GM19455 (cell line): ENCODE results near the gene SIK1.
"Not testable (repeated sequence)": the region's sequence is repeated elsewhere in the genome, so short reads cannot be mapped to it uniquely, and the experiment has no call there.

Experiments used
- ATAC-seq: cut with Tn5 transposase; IDR thresholded peaks from one replicate; pipeline ENCODE4 v1.9.1; 2021; ENCODE audit not compliant: unreplicated experiment

The SIK1 gene

DNA sequence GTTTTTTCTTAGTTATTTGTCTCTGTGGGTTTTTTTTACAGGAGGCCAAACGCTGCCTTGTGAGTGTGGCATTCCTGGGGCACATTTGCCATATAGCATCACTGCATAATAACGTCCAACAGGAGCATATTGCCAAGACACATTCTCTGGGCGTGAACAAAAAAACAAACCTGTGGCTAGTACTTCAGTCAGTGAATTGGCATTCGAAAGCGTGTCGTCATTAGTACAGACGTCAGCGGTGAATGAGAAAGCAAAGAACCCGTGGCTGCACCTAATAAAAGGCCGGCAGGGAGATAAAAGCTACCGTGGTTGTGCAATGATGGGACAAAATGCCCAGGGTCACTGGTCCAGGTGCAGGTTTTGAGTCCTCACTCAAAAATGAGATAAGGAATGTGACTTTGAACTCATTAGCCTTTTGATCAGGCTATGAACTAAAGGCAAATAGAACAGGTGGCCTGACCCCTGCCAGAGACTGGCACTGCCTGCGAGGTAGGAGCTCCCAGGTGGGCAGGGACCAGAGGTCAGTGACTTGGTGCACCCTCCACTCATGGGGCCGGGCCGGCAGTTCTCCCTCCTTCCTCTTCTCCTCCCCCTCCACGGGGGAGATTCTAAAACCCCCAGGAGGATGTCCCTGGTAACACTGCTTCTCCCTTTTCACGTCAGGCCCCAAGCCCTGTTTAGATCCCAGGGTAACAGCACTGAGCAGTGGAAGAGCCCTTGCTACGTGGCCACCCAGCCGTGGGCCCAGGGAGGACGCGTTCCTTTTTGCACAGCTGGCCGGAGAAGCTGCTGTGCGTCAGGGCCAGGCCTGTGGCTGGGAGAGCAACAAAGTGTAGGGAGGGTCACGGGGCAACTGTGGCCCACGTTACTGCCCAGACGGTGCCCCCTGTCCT, 14.2 kb upstream of the SIK1 start:
- not testable (repeated sequence) for ATAC-seq

DNA sequence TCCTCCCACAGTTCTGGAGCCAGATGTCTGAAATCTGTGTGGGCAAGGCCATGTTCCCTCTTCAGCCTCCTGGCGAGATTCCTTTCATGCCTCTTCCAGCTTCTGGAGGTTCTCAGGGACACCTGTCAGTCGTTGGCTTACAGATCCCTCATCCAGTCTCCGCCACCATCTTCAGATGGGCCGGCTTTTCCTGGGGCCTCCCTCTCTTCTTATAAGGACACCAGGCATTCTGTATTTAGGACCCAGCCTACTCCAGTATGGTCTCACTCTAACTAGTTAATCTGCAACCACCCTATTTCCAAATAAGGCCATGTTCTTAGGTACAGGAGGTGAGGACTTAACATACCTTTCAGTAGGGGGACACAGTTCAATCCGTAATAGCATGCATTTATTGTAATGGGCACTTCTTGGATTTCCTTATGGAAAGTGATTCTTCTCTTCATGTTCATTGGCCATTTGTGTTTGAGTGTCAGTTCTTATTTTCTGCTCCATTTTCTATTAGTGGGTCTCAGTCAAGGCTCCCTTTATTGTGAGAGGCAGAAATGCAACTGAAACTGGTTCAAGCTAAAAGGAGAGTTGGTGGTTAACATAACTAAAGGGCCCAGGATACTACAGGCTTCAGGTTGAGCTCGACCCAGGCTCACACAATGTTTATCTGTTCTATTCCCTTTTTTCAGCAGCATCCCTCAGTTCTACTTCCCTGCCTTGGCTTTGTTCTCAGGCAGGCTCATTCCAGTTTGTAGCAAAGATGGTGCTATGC, 12.6 kb upstream of the SIK1 start:
- ATAC-seq, result not testable (repeated sequence)

GRCh38 chr21:43436272-43436671, 9.3 kb upstream of the SIK1 start:
- not testable (repeated sequence) for ATAC-seq

DNA sequence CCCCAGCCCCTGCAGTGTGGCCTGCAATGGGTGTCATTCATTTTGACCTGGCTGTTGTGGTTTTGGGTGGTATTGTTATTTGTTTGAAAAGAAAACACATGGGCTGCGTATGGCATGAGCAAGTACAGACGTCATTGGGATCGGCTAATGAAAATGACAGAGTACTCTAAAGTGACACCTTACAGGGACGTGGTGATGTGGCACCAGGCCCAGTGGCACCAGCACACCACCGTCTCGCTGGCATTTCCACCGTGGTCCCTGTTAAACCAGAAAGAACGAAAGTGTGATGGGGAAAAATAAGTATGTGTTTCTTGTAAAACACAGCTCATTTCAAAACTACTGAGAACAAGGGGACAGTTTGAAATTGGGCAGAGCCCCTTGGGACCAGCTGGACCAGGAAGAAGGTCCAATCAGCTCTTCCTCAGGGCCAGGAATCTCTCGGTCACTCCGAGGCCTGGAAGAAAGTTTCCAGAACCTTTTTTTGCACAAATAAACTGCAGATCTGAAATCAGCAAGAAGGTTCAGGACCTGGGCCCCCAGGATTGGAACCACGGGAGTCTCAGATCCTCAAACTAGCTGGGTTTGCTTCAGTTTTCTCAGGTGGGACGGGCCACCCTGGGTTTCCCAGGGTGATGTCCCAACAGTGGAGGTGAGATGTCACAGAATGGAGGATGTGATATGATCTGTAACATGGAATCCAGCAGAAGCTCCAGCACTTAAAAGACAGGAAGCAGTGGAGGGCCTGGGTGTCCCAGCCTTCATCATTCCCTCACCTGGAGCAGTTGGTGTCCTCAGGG, 6.6 kb upstream of the SIK1 start:
- not testable (repeated sequence) for ATAC-seq

- ATAC-seq, result not testable (repeated sequence)
Observed at GRCh38 chr21:43430830-43431416, 4.0 kb upstream of the SIK1 start.

DNA sequence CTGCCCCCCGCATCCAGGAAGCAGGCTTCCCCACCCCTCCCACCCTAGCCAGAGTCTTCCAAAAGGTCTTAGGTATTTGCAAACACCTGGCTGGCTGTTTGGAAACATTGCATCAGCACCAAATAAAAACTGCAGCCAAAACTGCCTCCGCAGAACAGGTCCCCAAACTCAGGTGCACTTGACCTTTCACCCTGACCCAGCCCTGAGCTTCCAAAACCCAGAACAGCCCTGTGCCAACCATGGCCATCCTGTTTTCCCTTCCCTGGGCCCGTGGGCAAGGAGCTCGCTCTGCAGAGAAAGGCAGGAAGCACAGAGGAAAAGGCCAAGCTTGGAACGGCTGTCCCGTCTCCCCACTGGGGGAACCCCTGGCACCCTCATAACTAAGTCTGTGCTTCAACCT, 2.0 kb upstream of the SIK1 start:
- ATAC-seq, result not testable (repeated sequence)

GRCh38 chr21:43427242-43427559, 270 bp upstream of the SIK1 start:
- ATAC-seq, result peak; percentile 85

- not testable (repeated sequence) for ATAC-seq
Observed at GRCh38 chr21:43426004-43426403, 927 bp downstream of the SIK1 start.

GRCh38 chr21:43419475-43419874, 7.5 kb downstream of the SIK1 start:
- ATAC-seq, result not testable (repeated sequence)

GRCh38 chr21:43414576-43414975, 12.4 kb downstream of the SIK1 start:
- not testable (repeated sequence) for ATAC-seq

DNA sequence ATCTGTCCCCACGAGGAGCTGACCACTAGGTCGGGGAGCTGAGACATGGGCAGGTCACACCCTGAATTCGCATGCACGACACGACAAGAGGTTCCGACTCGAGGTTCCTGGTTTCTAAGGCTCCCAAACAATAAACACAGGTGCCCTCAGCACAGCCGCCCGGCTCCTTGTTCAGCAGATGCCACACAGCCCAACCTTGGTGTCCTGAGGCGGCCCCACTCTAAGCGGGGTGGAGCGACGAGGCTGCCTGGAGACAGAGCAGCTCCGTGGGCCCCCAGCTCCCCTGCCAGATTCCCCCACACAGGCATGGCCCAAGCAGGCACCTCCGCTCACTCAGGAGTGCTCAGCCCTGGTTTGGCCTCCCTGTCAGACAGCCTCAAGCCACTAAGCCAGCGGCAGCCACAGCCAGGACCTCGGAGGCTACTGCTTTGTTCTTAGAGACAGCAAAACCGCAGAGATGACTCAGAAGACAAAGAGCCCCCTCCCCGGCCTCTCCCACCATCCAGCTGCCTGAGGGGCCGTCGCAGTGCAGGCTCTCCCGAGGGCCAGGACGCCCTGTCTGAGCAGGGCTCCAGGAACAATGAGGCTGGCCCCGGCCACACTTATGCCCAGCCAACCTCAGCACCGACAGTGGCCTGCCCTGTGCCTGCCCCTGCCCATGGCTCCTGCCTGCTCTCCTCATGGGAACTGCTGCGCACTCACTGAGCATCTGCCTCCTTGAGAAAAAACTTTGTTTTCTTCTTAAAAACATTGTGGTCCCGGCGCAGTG, 14.7 kb downstream of the SIK1 start:
- not testable (repeated sequence) for ATAC-seq

- ATAC-seq, result not testable (repeated sequence)
Observed at GRCh38 chr21:43410456-43411068, 16.4 kb downstream of the SIK1 start.

GRCh38 chr21:43407139-43407538, 19.8 kb downstream of the SIK1 start:
- ATAC-seq, result not testable (repeated sequence)

- not testable (repeated sequence) for ATAC-seq
Observed at GRCh38 chr21:43404450-43404849, 22.5 kb downstream of the SIK1 start.

DNA sequence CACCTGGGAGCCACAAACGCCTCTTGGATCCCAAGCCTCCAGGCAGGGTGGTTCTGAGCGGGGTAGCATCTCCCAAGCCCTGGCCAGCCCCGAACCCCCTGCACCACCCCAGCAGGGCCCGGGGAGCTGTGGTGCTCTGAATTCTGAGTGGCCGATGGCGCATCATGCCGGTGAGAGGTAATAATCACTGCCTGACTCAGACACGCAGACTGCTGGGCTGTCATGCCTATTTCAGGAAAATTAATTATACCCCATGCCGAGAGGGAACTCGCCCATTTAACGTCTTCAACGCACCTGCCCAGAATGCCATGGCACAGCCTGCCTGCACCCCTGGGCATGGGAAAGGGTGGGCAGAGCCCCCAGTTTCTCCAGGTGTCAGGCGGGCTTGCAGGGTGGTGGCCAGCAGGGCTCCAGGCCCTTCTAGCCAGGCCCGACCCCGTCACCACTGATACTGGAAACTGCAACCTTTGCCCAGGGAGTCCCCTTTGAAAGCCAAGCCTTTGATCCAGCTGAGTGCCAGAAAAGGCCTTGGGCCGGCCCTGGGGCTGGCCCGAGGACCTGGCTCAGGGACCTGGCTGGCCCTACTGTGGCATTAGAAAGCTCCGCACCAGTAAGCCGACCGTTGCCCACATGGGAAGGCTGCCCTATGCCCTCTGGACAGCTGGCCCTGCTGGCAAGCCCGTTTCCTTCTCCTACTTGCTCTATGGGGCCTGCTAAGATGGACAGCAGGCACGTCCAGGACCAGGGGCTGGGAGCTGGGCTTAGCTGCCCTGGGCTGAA, 23.1 kb downstream of the SIK1 start:
- ATAC-seq, result not testable (repeated sequence)

GRCh38 chr21:43401125-43401524, 25.8 kb downstream of the SIK1 start:
- ATAC-seq, result not testable (repeated sequence)

DNA sequence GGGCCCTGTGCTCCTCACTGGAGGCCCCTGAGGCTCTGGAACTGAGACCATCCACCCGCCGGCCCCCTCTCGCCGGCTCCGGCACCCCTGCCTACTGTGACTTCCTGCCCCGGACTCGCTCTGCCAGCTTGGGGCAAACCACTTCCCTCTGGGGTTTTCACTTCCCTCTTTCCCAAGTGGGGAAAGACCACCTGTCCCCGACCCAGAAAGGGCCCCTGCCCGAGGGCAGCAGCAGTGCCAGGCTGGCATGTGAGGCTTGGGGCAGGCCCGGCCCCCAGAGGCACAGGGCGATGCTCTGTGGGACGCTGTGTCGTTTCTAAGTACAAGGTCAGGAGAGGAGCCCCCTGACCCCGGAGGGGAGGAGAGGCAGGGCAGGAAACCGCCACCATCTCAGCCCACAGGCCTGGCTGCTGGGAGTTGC, 27.3 kb downstream of the SIK1 start:
- not testable (repeated sequence) for ATAC-seq

DNA sequence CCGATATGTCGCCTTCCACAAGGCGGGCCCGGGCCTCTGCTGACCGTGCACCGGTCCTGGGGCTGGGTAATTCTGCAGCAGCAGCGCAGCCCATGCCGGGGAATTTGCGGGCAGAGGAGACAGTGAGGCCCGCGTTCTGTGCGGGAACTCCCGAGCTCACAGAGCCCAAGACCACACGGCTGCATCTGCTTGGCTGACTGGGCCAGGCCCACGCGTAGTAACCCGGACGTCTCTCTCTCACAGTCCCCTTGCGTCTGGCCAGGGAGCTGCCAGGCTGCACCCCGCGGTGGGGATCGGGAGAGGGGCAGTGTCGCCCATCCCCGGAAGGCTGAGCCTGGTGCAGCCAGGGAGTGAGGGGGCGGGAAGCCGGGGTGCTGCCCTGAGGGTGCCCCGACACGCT, 27.8 kb downstream of the SIK1 start:
- ATAC-seq, result not testable (repeated sequence)

- not testable (repeated sequence) for ATAC-seq
Observed at GRCh38 chr21:43398533-43398932, 28.4 kb downstream of the SIK1 start.
